HL-60/S4 (cell line): ENCODE measurements around the gene POM121L2.
"Not testable (repeated sequence)": the region's sequence is repeated elsewhere in the genome, so short reads cannot be mapped to it uniquely, and the experiment has no call there.

Experiments
- in situ Hi-C: fragments of 300-500 bp; cut with MboI; formaldehyde crosslinking; loops from 2 replicates; pipeline ENCODE4 v1.14.3; 2022; ENCODE audit warnings: low sequenced_read_pairs

POM121L2 gene

DNA sequence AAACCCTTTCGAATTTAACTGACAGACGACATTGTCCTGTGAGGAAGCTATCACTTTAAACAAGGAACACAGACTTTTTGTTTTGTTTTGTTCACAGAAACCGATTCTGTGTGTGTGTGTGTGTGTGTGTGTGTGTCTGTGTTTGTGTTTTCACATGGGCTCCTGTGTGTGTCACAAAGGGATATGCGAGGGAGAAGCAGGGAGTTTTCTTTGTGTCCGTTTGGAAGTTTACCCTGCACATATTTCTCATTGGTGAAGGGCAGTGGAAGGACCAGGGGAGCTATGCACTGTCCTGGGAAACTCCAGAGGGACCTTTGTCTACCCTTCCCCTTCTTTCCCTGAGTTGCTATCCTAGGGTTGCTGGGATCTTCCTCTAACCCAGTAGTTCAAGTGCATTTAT, 17.7 kb downstream of the POM121L2 start:
- in situ Hi-C loops: no loop called here

DNA sequence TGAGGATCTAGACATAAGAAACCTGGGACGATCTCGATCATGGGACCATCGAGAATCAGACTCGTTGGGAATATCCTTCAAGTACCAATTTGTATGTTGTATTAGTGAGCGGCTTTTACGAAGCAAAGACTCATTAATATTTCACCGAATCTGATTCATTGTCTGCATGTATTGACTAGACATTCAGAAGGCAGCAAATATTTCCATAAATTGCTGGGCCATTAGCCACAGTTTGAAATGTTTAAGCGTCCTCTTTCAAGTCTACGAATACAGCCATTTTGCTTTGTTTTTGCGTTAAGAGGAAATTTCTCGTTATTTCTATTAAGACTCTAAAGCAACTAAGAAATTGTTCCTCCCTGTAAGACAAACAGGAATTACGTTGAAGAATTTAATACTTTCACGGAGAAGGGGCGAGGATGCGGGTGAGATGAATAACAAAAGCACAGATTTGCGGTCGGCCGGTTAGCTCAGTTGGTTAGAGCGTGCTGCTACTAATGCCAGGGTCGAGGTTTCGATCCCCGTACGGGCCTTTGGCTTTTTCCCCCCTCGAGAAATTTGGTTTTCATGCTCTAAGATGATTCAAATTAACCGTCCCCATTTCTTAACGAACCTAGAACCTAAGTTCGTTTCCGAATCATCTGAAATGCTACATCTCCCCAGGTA, 18.5 kb downstream of the POM121L2 start:
- in situ Hi-C loops: no loop called here

DNA sequence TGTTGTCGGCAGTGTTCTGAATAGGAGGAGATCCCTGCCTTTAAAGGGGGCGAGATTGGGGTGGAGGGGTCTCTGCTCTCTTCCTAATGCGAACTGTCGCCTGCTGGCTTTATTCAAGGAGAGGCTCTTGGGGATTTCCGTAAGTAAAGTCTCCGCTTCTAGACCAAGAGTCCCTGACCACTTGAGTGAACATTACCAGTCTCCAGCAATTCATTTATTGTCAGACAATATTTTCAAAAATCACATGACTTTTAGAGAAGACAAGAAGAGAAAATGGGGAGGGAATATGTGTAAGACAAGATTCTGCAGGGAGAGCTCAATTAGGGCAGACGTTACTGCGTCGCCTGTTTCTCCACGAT, 21.2 kb downstream of the POM121L2 start:
- in situ Hi-C loops: no loop called here

DNA sequence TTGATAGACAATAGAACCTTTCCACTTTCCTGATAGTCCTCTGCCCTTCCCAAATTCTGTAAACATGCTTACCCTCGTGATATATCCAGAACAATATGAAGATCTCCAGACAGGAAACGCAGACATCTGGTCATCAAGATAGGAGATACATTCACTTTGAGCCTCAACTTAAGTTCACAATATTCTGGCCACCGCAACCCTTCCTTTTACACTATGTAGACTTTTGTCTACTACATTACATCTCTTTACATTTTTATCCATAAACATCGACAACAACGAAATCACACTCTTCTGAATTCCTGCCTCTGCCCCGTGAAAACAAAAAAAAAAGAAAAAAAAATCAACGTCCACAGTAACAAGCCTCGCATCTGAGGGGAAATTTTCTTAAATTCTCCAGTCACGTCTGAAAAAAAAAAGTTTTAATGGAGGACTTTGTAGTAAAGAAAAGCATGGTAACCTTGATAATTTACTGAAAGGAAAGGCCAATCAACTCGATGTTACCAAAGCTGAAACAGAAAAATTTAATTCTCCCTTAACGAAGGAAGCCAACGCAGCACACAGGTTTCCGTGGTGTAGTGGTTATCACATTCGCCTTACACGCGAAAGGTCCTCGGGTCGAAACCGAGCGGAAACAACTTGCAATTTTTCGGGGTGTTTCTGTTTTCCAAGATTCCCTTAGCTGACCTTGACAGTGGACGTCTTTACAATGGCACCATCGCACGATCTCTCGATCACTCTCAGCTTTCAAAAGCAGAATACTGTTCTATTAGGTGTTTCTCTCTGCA, 21.8 kb downstream of the POM121L2 start:
- in situ Hi-C loops: no loop called here

GRCh38 chr6:27288136-27289044, 23.7 kb downstream of the POM121L2 start:
- in situ Hi-C loops: no loop called here

DNA sequence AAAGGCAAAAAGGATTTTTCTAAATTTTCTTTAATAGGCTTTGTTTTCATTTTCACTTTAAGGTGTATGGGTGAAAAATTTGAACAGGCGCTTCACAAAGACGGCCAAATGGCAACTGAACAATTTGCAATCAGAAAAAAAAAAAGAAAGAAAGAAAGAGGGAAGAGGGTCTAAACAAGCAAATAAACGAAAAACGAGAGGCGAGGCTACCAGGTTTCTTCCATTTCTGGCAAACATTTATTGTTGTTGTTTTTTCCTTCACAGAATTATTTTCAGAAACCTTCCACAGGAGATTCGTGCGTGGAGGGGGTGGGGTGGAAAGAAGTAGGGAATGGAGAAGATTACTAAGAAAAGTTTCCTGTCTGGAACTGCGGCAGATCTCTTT, 24.3 kb downstream of the POM121L2 start:
- in situ Hi-C loops: no loop called here

- in situ Hi-C loops: no loop called here
Observed at GRCh38 chr6:27286141-27286540, 25.9 kb downstream of the POM121L2 start.

DNA sequence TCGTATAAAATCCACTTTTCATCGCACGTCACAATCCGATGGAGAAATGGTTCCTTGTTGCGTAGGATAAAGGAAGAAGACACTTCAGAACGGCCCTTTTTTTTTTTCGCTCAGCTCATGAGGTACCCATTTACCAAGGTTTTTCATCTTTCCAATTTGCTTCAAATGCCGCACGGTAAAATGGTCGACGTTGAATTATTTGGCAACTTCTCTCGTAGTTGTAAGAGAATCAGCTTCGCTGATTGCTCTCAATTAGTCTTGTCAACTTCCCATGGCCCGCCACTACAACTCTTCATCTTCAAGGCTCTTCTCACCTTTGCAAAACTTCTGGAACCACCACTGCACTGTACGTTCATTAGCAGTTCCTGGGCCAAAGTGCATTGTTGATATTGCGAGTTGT, 28.8 kb downstream of the POM121L2 start:
- in situ Hi-C loops: no loop called here

DNA sequence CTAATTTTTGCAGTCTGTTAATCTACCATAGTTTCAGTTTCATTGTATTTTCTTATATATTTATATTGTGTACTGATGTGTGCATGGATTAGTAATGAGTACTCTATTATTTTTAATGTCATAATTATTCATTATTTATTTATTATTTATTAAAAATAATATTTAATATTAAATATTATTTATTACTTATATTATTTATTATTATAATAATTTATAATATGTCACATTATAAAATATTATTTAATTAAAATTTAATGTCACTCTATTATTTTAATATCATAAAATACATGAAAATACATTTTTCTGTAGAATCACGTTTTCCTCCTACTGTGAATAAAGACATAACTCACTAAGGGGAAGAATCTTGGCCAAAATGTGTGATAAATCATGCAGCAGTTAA, 30.5 kb downstream of the POM121L2 start:
- in situ Hi-C loops: no loop called here

DNA sequence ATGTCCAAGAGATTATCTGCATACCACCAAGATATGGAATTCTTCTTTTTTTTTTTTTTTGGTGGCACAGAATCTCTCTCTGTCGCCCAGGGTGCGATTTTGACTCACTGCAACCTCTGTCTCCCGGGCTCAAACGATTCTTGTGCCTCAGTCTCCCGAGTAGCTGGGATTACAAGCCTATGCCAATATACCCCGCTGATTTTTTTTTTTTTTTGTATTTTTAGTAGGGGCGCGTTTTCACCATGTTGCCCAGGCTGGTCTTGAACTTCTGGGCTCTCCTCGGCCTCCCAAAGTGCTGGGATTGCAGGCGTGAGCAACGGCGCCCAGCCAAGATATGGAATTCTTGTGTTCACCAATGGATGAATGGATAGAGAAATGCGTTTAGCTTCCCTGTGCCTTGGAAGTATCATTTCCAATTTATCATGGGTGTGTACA, 31.0 kb downstream of the POM121L2 start:
- in situ Hi-C loops: no loop called here

- in situ Hi-C loops: no loop called here
Observed at GRCh38 chr6:27280540-27281000, 31.5 kb downstream of the POM121L2 start.

GRCh38 chr6:27280064-27280539, 32.0 kb downstream of the POM121L2 start:
- in situ Hi-C loops: no loop called here

DNA sequence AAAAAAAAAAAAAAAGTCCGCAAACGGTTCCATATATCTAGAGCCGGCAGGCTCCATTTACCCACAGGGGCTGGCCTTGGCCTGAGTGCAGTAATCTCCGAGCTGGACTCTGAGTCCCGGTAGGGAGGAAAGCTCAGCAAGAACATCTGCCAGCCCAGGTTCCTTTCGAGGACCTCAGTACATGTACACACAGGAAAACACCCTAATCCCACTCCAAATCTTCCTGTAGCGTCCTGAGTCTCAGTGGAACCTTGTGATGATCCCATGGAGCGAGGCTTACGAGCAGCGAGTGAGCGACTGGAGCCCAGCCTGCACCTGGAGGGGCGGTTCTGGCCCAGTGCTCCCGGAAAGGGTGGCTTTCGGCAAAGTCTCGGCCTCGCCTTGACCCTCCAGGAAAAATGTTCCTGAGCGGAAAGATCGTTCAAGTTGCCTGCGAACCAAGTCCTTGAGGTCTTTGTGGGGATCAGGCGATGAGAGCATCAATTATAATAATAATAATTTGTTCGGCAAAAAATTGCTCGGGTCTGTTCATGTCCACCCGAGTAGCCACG, 32.5 kb downstream of the POM121L2 start:
- in situ Hi-C loops: no loop called here

DNA sequence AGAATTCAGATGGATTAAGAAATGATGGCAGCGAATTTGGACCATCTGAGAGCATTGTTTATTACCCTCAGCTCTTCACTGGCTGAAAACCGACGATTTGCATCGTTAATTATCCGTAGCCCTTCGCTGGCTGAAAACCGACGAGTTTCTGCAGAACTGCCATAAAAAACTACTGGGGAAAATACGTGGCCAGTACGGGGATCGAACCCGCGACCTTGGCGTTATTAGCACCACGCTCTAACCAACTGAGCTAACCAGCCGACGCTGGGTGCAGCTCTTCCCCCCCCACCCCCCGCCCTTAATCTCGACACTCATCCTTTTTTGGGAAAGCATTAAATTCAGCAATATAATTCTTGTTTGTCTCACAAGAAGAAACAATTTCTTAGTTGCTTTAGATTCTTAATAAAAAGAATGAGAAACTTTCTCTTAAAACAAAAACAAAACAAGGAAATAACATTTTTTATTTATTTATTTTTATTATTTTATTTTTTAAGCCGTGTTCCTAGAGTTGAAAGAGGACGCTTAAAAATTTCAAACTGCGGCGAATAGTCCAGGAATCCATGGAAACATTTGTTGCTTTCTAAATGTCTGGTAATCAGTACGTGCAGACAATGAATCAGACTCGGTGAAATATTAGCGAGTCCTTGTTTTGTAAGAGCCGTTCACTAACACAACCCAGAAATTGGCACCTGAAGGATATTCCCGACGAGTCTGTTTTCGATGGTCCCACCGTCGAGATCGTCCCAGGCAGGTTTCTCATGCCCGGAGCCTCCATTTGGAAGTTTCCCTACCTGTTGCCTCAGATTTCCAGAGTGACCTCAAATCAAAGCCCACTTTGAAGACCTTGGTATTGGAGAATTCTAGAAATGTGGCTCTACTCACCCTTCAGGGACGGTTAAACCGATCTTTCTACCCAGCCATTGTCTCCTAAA, 36.8 kb downstream of the POM121L2 start:
- in situ Hi-C loops: no loop called here

DNA sequence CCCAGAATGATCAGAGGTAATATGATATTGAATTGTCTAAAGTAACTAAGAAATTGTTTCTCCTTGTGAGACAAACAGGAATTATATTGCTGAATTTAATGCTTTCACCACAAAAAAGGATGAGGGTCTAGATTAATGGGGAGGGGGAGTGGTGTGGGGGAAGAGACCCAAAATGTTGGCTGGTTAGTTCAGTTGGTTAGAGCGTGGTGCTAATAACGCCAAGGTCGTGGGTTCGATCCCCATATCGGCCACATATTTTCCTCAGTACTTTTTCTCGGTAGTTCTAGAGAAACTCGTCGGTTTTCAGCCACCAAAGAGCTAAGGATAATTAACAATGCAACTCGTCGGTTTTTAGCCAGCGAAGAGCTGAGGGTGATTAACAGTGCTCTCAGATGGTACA, 38.3 kb downstream of the POM121L2 start:
- in situ Hi-C loops: no loop called here

DNA sequence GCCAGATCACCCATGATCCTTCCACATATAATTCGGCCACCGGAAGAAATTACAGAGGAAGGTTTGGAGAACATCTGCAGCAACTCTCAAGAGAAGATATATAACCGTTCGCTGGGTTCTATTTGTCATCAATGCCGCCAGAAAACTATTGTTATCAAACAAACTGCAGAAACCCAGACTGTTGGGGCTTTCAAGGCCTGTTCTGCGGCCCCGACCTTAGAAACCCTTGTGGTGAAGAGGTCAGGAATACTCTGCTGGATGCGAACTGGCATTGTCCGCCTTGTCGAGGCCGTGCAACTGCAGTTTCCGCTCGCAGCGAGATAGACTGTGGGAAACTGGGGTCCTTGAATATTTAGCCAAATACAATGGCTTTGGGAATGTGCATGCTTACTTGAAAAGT, 43.3 kb downstream of the POM121L2 start:
- in situ Hi-C loops: no loop called here

- in situ Hi-C loops: no loop called here
Observed at GRCh38 chr6:27267857-27268434, 44.1 kb downstream of the POM121L2 start.

GRCh38 chr6:27267003-27267402, 45.1 kb downstream of the POM121L2 start:
- in situ Hi-C loops: not testable (repeated sequence)

DNA sequence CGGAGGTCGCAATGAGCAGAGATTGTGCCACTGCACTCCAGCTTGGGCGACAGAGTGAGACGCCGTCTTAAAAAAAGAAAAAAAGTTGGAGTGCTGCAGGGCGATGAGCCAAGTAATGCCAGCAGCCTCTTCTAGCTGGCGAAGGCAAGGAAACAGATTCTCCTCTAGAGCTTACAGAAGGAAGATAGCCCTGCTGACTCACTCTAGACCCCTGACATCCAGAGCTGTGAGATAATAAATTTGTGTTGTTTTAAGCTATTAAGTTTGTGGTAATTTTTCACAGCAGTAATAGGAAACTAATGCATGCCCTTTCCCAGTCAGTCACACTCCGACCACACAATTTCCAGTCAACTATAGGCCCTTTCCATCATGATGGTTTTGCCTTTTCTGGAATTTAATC, 48.2 kb downstream of the POM121L2 start:
- in situ Hi-C loops: no loop called here
